SU-DHL-6 (cell line): ENCODE data around the gene LRP3.

ENCODE experiments used
- EZH2phosphoT487 ChIP-seq: fragments of 200-600 bp; sonication (generic), shearing (Covaris generic); conservative IDR thresholded peaks from 2 replicates; pipeline ENCODE4 v1.6.1; 2018; ENCODE audit warnings: mild to moderate bottlenecking, antibody characterized with exemption, low read length, moderate library complexity, mixed read lengths
- TF ChIP-seq, protein P1 (sequence below): fragments of 200-600 bp; sonication (generic); IDR thresholded peaks from one replicate; pipeline ENCODE4 v1.5.1; 2017; ENCODE audit warnings: antibody characterized with exemption, mild to moderate bottlenecking, low read length, moderate library complexity; ENCODE audit not compliant: insufficient read depth, poor library complexity, severe bottlenecking

DNA sequence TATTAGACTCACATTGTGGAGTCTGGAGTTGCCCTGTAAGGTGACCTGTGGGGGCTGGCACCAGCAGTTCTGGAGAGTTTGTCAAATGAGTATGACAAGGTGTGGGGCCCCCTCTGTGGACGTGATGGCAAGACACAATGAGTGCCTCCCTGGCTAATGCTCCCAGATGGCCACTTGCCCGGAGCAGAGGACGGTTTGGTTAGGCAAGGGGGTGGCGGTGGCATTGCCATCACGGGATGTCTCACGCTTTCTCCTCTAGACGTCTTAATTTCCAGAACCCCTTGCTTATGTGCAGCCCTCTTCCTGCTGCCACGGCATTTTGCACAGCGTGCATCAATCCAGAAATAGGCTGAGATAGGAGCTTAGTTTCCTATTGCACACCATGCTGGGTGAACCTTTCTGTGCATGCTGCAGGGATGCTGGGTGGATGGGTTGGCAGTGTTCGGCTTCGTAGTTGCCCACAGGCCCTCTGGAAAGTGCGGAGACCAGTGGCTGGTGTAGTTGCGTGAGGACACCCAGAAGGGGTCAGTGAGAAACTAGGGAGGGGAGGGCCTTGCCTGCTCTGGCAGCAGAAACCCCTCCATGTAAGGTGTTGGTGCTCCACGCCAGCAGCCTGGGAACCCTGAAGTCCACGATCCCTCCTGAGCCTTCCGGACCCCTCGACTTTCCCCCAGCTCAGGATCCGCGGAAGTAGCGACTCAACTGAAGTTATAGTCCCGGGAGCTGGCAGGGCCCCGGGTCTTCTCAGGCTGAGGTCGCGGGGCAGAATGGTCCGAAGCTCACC is 18.1 kb upstream of the LRP3 start:
- TF ChIP-seq, protein P1, sequence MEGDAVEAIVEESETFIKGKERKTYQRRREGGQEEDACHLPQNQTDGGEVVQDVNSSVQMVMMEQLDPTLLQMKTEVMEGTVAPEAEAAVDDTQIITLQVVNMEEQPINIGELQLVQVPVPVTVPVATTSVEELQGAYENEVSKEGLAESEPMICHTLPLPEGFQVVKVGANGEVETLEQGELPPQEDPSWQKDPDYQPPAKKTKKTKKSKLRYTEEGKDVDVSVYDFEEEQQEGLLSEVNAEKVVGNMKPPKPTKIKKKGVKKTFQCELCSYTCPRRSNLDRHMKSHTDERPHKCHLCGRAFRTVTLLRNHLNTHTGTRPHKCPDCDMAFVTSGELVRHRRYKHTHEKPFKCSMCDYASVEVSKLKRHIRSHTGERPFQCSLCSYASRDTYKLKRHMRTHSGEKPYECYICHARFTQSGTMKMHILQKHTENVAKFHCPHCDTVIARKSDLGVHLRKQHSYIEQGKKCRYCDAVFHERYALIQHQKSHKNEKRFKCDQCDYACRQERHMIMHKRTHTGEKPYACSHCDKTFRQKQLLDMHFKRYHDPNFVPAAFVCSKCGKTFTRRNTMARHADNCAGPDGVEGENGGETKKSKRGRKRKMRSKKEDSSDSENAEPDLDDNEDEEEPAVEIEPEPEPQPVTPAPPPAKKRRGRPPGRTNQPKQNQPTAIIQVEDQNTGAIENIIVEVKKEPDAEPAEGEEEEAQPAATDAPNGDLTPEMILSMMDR = no peak
- no peak for TF ChIP-seq EZH2phosphoT487
